Adrenal gland (tissue), 5 donors: ENCODE data around the gene SERINC4.
"Not testable (repeated sequence)": the region's sequence is repeated elsewhere in the genome, so short reads cannot be mapped to it uniquely, and the experiment has no call there.

Experiments
- POLR2A ChIP-seq, 2 donors: fragments of 450-650 bp; IDR thresholded peaks; one replicate each; pipeline ENCODE4 v1.6.1; 2017; ENCODE audit warnings: antibody characterized with exemption in 2 of 2, mild to moderate bottlenecking in 2 of 2, moderate library complexity in 1 of 2
- TF ChIP-seq, protein P1 (sequence below), 6 experiments: fragments of 450-650 bp in 4 of 6; fragments of 200-600 bp in 2 of 6; sonication (generic) in 1 of 6; IDR thresholded peaks; 1 replicate in 5 of 6; 2 replicates in 1 of 6; pipeline versions ENCODE4 v1.5.1 to v1.8.0; 2016 to 2021; ENCODE audit warnings: antibody characterized with exemption in 6 of 6, mild to moderate bottlenecking in 2 of 6, moderate library complexity in 1 of 6
- donor health status: DM: no; HTN: no; CAD: no.

DNA sequence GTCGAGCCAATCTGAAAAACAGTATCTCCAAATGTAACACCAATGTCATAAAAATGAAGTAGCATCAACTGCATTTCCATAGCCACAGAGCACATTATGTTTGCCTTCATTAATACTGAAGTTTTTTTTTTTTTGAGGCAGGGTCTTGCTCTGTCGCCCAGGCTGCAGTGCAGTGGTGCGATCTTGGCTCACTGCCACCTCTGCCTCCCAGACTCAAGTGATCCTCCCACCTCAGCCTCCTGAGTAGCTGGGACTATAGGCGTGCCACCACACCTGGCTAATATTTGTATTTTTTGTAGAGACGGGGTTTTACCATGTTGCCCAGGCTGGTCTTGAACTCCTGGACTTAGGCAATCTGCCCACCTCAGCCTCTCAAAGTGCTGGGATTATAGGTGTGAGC is 15.0 kb upstream of the SERINC4 start:
- TF ChIP-seq, protein P1, sequence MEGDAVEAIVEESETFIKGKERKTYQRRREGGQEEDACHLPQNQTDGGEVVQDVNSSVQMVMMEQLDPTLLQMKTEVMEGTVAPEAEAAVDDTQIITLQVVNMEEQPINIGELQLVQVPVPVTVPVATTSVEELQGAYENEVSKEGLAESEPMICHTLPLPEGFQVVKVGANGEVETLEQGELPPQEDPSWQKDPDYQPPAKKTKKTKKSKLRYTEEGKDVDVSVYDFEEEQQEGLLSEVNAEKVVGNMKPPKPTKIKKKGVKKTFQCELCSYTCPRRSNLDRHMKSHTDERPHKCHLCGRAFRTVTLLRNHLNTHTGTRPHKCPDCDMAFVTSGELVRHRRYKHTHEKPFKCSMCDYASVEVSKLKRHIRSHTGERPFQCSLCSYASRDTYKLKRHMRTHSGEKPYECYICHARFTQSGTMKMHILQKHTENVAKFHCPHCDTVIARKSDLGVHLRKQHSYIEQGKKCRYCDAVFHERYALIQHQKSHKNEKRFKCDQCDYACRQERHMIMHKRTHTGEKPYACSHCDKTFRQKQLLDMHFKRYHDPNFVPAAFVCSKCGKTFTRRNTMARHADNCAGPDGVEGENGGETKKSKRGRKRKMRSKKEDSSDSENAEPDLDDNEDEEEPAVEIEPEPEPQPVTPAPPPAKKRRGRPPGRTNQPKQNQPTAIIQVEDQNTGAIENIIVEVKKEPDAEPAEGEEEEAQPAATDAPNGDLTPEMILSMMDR (IDR thresholded peaks at IDR 0.05), result not testable (repeated sequence)
- not testable (repeated sequence) for TF ChIP-seq POLR2A (IDR thresholded peaks at IDR 0.05)
